A673 (cell line): ENCODE measurements around the gene SDC4. TPM values are rescaled to one million over a fixed set of nuclear protein-coding genes. Genes with fewer than 3 reads are reported as not detected.

Experiments
- BruUV-seq: library from RNA; stranded (reverse); fragments of 400-500 nt; replicated peaks from 2 replicates; lab custom pipeline; 2021; lab: Mats Ljungman, UMichigan
- CTCF ChIA-PET: fragments of 300-600 bp; sonication (Branson Sonifier 250); formaldehyde crosslinking; loops from one replicate; lab custom pipeline; 2022; ENCODE audit warnings: antibody characterized with exemption; lab: Charles Lee
- POLR2A ChIA-PET: fragments of 300-600 bp; sonication (Branson Sonifier 250); formaldehyde crosslinking; loops from one replicate; lab custom pipeline; 2022; ENCODE audit warnings: antibody characterized with exemption; ENCODE audit not compliant: low non-redundant PET; lab: Charles Lee
- DNase-seq: peaks from one replicate; pipeline ENCODE4 v3.0.0-alpha.2; 2015; ENCODE audit warnings: low spot score
- H3K27ac ChIP-seq: fragments of 200-600 bp; sonication (generic); 2 replicates; pipeline ENCODE4 v1.5.1; 2016; ENCODE audit warnings: mixed run types, low read depth, mild to moderate bottlenecking, mixed read lengths, antibody characterized with exemption, low read length; ENCODE audit not compliant: poor library complexity, severe bottlenecking
- H3K27me3 ChIP-seq: fragments of 200-600 bp; sonication (generic); replicated peaks from 2 replicates; pipeline ENCODE4 v1.6.1; 2017; ENCODE audit warnings: mixed run types, low read depth, mild to moderate bottlenecking, mixed read lengths, antibody characterized with exemption, low read length; ENCODE audit not compliant: insufficient read depth, poor library complexity
- H3K36me3 ChIP-seq: fragments of 200-600 bp; sonication (generic); 2 replicates; pipeline ENCODE4 v1.6.1; 2016; ENCODE audit warnings: mixed run types, mild to moderate bottlenecking, mixed read lengths, antibody characterized with exemption, low read length; ENCODE audit not compliant: insufficient read depth, poor library complexity, severe bottlenecking
- H3K4me1 ChIP-seq: fragments of 200-600 bp; sonication (generic); 2 replicates; pipeline ENCODE4 v1.6.1; 2017; ENCODE audit warnings: mixed run types, mild to moderate bottlenecking, mixed read lengths, antibody characterized with exemption, low read length; ENCODE audit not compliant: insufficient read depth, poor library complexity, severe bottlenecking
- H3K4me3 ChIP-seq: fragments of 200-600 bp; sonication (generic); 2 replicates; pipeline ENCODE4 v1.5.1; 2016; ENCODE audit warnings: low read depth, mixed run types, mild to moderate bottlenecking, mixed read lengths, low read length; ENCODE audit not compliant: poor library complexity, severe bottlenecking
- H3K9me3 ChIP-seq: fragments of 200-600 bp; sonication (generic); 2 replicates; pipeline ENCODE4 v1.6.1; 2016; ENCODE audit warnings: mixed run types, low read depth, mild to moderate bottlenecking, mixed read lengths, antibody characterized with exemption, low read length; ENCODE audit not compliant: poor library complexity, severe bottlenecking
- CTCF ChIP-seq: fragments of 300-800, 200-600 bp; sonication (generic); conservative IDR thresholded peaks from 2 replicates; pipeline ENCODE4 v1.5.1; 2017; ENCODE audit warnings: low read depth, mild to moderate bottlenecking, antibody characterized with exemption, low read length, moderate library complexity, mixed read lengths
- EZH2 ChIP-seq: fragments of 200-600 bp; sonication (generic); IDR thresholded peaks from 2 replicates; pipeline ENCODE4 v1.6.1; 2017; ENCODE audit warnings: borderline replicate concordance, low read depth, mild to moderate bottlenecking, mixed read lengths, antibody characterized with exemption, low read length; ENCODE audit not compliant: poor library complexity, severe bottlenecking
- intact Hi-C: fragments of 100-400 bp; cut with micrococcal nuclease; formaldehyde crosslinking; loops from one replicate; pipeline ENCODE4 v1.10.0; 2022; ENCODE audit not compliant: unreplicated experiment
- total RNA-seq: library from RNA; stranded (reverse); gene quantifications from 2 replicates; pipeline ENCODE4 v1.2.3, GENCODE V29; 2021

The SDC4 gene
- total RNA-seq, 1 experiment from 2014 or later, result 16.3 TPM

DNA sequence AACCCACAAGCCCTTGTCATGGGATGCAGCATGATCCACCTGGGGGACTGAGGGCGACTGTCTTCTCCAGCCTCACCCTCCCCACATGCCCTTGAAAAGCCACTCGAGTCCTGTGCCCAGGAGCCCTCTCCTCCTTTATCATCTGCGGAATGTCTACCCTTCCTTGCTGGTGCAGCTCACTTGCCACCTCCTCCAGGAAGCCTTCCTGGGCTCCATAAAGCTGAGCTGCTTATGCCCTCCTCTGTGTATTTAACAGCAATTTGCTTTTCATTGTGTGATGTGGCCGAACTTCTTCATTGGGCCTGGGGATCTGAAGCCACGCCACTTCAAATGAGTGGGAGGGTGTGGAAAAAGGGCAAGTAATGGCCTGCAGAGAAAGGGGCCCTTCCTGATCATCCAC is 59.4 kb downstream of the SDC4 start:
- TF ChIP-seq EZH2 (no peak), CTCF (no peak)
- H3K27ac ChIP-seq, result no peak overlapping the region
- H3K4me3 ChIP-seq, result no peak overlapping the region
- intact Hi-C loops, result no loop called here
- H3K36me3 ChIP-seq, result no peaks in the 10 kb centered on the region
- ChIA-PET CTCF (no interaction called here), POLR2A (no interaction called here)
- H3K27me3 ChIP-seq, result peaks cover 9% of the 10 kb centered on the region
- DNase-seq, result no peak
- no TSS peak for BruUV-seq
- peaks cover 9% of the 10 kb centered on the region for H3K4me1 ChIP-seq
- no peaks in the 10 kb centered on the region for H3K9me3 ChIP-seq

GRCh38 chr20:45288376-45288775 is 59.8 kb downstream of the SDC4 start:
- BruUV-seq, result no TSS peak
- H3K4me3 ChIP-seq, result no peak overlapping the region
- peaks cover 9% of the 10 kb centered on the region for H3K27me3 ChIP-seq
- intact Hi-C loops, result no loop called here
- TF ChIP-seq EZH2, result no peak
- no peak for TF ChIP-seq CTCF
- ChIA-PET POLR2A (no interaction called here), CTCF (no interaction called here)
- no peaks in the 10 kb centered on the region for H3K9me3 ChIP-seq
- H3K27ac ChIP-seq, result no peak overlapping the region
- peaks cover 7% of the 10 kb centered on the region for H3K4me1 ChIP-seq
- no peaks in the 10 kb centered on the region for H3K36me3 ChIP-seq
- DNase-seq, result no peak

GRCh38 chr20:45283551-45284057 is 64.6 kb downstream of the SDC4 start:
- intact Hi-C loops, result no loop called here
- BruUV-seq, result no TSS peak
- CTCF ChIA-PET, result no interaction called here

More at GRCh38 chr20:45283551-45284057, 64.6 kb downstream of the SDC4 start:
- Histone ChIP-seq H3K4me1 (no peaks in the 10 kb centered on the region), H3K36me3 (no peaks in the 10 kb centered on the region), H3K27me3 (no peaks in the 10 kb centered on the region), H3K9me3 (no peaks in the 10 kb centered on the region), H3K27ac (no peak overlapping the region), H3K4me3 (no peak overlapping the region)
- DNase-seq, result no peak
- POLR2A ChIA-PET, result no interaction called here
- TF ChIP-seq EZH2, result no peak
- TF ChIP-seq CTCF, result no peak
